ENCODE measurements around the gene RFXAP. TPM values are rescaled to one million over a fixed set of nuclear protein-coding genes. Genes with fewer than 3 reads are reported as not detected.

RFXAP gene
- polyA plus RNA-seq, 1 donor (not counting 4 experiments of a cell fraction or from before 2014, with no cell fraction given): 2.8 TPM

DNA sequence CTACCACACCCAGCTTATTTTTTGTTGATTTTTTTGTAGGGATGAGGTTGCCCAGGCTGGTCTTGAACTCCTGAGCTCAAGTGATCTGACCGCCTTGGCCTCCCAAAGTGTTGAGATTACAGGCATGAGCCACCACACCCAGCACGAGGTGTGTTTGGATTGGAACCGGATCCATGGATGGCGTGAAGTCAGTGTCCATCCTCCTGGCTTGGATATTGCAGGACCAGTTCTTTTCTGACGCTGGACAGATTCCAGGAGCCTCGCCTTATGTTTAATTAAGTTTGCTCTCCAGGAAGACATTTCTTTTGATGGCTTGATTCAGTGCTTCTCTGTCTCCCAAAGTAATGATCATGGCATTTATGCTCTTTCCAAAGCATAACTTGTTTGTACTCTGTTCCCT is 14.4 kb upstream of the RFXAP start:
- H2AFZ ChIP-seq (ENCODE audit: control insufficient read depth, low read length): no peak overlapping the region
- H3K4me3 ChIP-seq (ENCODE audit: control insufficient read depth in 2 of 3, extremely low read depth in 1 of 3, insufficient read depth in 2 of 3, low read depth in 1 of 3, low read length in 3 of 3): no peak overlapping the region
- H3K79me2 ChIP-seq (ENCODE audit: control insufficient read depth, insufficient read depth, low read length): no peaks in the 10 kb centered on the region
- no peaks in the 10 kb centered on the region for H3K9me1 ChIP-seq (ENCODE audit: control insufficient read depth, extremely low read depth, insufficient read depth, low read length)
- no peaks in the 10 kb centered on the region for H3K27me3 ChIP-seq (ENCODE audit: control insufficient read depth, extremely low read depth, insufficient read depth, low read length)
- no peaks in the 10 kb centered on the region for H4K20me1 ChIP-seq (ENCODE audit: control insufficient read depth, extremely low read depth, insufficient read depth, low read length)
- TF ChIP-seq, protein P1, sequence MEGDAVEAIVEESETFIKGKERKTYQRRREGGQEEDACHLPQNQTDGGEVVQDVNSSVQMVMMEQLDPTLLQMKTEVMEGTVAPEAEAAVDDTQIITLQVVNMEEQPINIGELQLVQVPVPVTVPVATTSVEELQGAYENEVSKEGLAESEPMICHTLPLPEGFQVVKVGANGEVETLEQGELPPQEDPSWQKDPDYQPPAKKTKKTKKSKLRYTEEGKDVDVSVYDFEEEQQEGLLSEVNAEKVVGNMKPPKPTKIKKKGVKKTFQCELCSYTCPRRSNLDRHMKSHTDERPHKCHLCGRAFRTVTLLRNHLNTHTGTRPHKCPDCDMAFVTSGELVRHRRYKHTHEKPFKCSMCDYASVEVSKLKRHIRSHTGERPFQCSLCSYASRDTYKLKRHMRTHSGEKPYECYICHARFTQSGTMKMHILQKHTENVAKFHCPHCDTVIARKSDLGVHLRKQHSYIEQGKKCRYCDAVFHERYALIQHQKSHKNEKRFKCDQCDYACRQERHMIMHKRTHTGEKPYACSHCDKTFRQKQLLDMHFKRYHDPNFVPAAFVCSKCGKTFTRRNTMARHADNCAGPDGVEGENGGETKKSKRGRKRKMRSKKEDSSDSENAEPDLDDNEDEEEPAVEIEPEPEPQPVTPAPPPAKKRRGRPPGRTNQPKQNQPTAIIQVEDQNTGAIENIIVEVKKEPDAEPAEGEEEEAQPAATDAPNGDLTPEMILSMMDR (optimal IDR thresholded peaks at IDR 0.05 in 1 of 3, IDR thresholded peaks at IDR 0.05 in 1 of 3, conservative IDR thresholded peaks at IDR 0.05 in 1 of 3; ENCODE audit: extremely low read depth in 1 of 3, insufficient read depth in 2 of 3, low read length in 3 of 3): no peak
- no peak for TF ChIP-seq EZH2 (IDR thresholded peaks at IDR 0.05; ENCODE audit: low read length)
- dilution Hi-C loops (cut with MboI; ENCODE audit: extremely low pct_ligation_motif_present, low sequenced_read_pairs): no loop called here
- DNase-seq (ENCODE audit: low read depth, low spot score) (no peak), FAIRE-seq (no peak)
- no peak overlapping the region for H3K27ac ChIP-seq (ENCODE audit: control insufficient read depth, insufficient read depth, low read length)
- H3K4me2 ChIP-seq (ENCODE audit: control insufficient read depth, extremely low read depth, insufficient read depth, low read depth, low read length): no peak overlapping the region
- no peaks in the 10 kb centered on the region for H3K9me3 ChIP-seq (ENCODE audit: control insufficient read depth, low read depth, low read length)
- no peaks in the 10 kb centered on the region for H3K36me3 ChIP-seq (ENCODE audit: control insufficient read depth in 2 of 2, extremely low read depth in 1 of 2, insufficient read depth in 2 of 2, low read length in 2 of 2)
- H3K4me1 ChIP-seq (ENCODE audit: control insufficient read depth, extremely low read depth, insufficient read depth, low read length): no peaks in the 10 kb centered on the region
- no peak overlapping the region for H3K9ac ChIP-seq (ENCODE audit: control insufficient read depth, extremely low read depth, insufficient read depth, low read length)

DNA sequence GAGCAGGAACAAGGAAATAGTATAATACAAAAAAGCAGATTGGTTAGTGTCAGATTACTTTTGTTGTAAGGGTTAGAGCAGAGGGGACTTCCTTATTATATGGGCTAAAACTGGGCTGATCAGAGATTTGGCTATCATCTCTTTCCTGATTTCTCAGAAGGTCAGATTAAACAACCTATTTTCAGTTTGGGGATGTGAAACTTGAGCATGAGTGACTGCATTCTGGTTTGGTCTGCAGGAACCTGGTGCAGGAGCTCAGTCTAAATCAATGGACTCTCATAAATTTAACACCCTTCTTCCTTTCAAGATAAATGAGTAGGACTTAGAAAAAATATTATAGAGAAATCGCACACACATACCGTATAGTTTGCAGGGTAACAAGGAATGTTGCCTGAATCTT is 12.9 kb upstream of the RFXAP start:
- Histone ChIP-seq H3K9ac (ENCODE audit: control insufficient read depth, extremely low read depth, insufficient read depth, low read length) (no peak overlapping the region), H3K4me2 (ENCODE audit: control insufficient read depth, extremely low read depth, insufficient read depth, low read depth, low read length) (no peak overlapping the region), H4K20me1 (ENCODE audit: control insufficient read depth, extremely low read depth, insufficient read depth, low read length) (no peaks in the 10 kb centered on the region), H2AFZ (ENCODE audit: control insufficient read depth, low read length) (no peak overlapping the region), H3K9me1 (ENCODE audit: control insufficient read depth, extremely low read depth, insufficient read depth, low read length) (no peaks in the 10 kb centered on the region), H3K4me3 (ENCODE audit: control insufficient read depth in 2 of 3, extremely low read depth in 1 of 3, insufficient read depth in 2 of 3, low read depth in 1 of 3, low read length in 3 of 3) (no peak overlapping the region), H3K79me2 (ENCODE audit: control insufficient read depth, insufficient read depth, low read length) (no peaks in the 10 kb centered on the region), H3K27ac (ENCODE audit: control insufficient read depth, insufficient read depth, low read length) (no peak overlapping the region), H3K9me3 (ENCODE audit: control insufficient read depth, low read depth, low read length) (no peaks in the 10 kb centered on the region), H3K27me3 (ENCODE audit: control insufficient read depth, extremely low read depth, insufficient read depth, low read length) (no peaks in the 10 kb centered on the region), H3K4me1 (ENCODE audit: control insufficient read depth, extremely low read depth, insufficient read depth, low read length) (no peaks in the 10 kb centered on the region), H3K36me3 (ENCODE audit: control insufficient read depth in 2 of 2, extremely low read depth in 1 of 2, insufficient read depth in 2 of 2, low read length in 2 of 2) (no peaks in the 10 kb centered on the region)
- dilution Hi-C loops (cut with MboI; ENCODE audit: extremely low pct_ligation_motif_present, low sequenced_read_pairs): no loop called here
- DNase-seq (ENCODE audit: low read depth, low spot score) (no peak), FAIRE-seq (no peak)
- TF ChIP-seq, protein P1 (optimal IDR thresholded peaks at IDR 0.05 in 1 of 3, IDR thresholded peaks at IDR 0.05 in 1 of 3, conservative IDR thresholded peaks at IDR 0.05 in 1 of 3; ENCODE audit: extremely low read depth in 1 of 3, insufficient read depth in 2 of 3, low read length in 3 of 3): no peak
- no peak for TF ChIP-seq EZH2 (IDR thresholded peaks at IDR 0.05; ENCODE audit: low read length)

All from keratinocyte (primary cell).